Measurements from ENCODE around the gene CYP39A1. TPM values are rescaled to one million over a fixed set of nuclear protein-coding genes. Genes with fewer than 3 reads are reported as not detected.

The CYP39A1 gene
- total RNA-seq, 6 experiments from 2014 or later, result not detected

GRCh38 chr6:46590765-46591164 lies 61.9 kb downstream of the CYP39A1 start:
- peaks cover 27% of the 10 kb centered on the region for H3K9me3 Mint-ChIP-seq
- TF ChIP-seq, protein P1, sequence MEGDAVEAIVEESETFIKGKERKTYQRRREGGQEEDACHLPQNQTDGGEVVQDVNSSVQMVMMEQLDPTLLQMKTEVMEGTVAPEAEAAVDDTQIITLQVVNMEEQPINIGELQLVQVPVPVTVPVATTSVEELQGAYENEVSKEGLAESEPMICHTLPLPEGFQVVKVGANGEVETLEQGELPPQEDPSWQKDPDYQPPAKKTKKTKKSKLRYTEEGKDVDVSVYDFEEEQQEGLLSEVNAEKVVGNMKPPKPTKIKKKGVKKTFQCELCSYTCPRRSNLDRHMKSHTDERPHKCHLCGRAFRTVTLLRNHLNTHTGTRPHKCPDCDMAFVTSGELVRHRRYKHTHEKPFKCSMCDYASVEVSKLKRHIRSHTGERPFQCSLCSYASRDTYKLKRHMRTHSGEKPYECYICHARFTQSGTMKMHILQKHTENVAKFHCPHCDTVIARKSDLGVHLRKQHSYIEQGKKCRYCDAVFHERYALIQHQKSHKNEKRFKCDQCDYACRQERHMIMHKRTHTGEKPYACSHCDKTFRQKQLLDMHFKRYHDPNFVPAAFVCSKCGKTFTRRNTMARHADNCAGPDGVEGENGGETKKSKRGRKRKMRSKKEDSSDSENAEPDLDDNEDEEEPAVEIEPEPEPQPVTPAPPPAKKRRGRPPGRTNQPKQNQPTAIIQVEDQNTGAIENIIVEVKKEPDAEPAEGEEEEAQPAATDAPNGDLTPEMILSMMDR (IDR thresholded peaks at IDR 0.05), result no peak
- peaks cover 2% of the 10 kb centered on the region; the same call in 1 of the 2 replicates for H3K27me3 Mint-ChIP-seq (ENCODE audit: insufficient read depth)
- no peak for DNase-seq
- H3K4me3 Mint-ChIP-seq, result no peak overlapping the region
- no peaks in the 10 kb centered on the region for H3K4me1 Mint-ChIP-seq (ENCODE audit: low read depth)
- H3K36me3 Mint-ChIP-seq (ENCODE audit: low read depth), result no peaks in the 10 kb centered on the region
- no peak overlapping the region for H3K27ac Mint-ChIP-seq

DNA sequence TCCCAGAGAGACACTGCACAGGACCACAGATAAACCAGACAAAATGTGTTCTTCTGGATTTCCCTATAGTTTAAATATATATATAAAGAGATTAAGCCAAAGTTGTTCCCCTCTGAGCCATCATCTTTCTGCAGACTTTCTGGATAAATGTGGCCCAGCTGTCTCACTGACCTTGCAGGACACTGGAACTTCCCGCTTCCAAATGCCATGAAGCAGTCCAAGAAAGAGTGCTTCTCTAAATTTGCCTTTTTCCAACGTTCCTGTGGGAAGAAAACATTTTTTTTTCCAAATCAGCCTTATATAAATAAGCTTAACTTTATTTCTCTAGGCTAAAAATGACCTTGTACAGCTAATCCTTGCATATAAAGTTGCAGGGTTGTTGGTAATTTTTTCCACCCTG lies 65.7 kb downstream of the CYP39A1 start:
- Mint-ChIP-seq H3K27ac (no peak overlapping the region), H3K36me3 (ENCODE audit: low read depth) (no peaks in the 10 kb centered on the region), H3K4me3 (no peak overlapping the region), H3K9me3 (peaks cover 17% of the 10 kb centered on the region), H3K27me3 (ENCODE audit: insufficient read depth) (peaks cover 2% of the 10 kb centered on the region; the same call in 1 of the 2 replicates), H3K4me1 (ENCODE audit: low read depth) (no peaks in the 10 kb centered on the region)
- TF ChIP-seq, protein P1 (IDR thresholded peaks at IDR 0.05), result no peak
- DNase-seq, result no peak

- Mint-ChIP-seq H3K36me3 (ENCODE audit: low read depth) (no peaks in the 10 kb centered on the region), H3K27ac (no peak overlapping the region), H3K9me3 (peaks cover 14% of the 10 kb centered on the region), H3K27me3 (ENCODE audit: insufficient read depth) (peaks cover 2% of the 10 kb centered on the region; the same call in 1 of the 2 replicates), H3K4me3 (no peak overlapping the region), H3K4me1 (ENCODE audit: low read depth) (no peaks in the 10 kb centered on the region)
- DNase-seq, result no peak
- TF ChIP-seq, protein P1 (IDR thresholded peaks at IDR 0.05), result no peak
Measured at GRCh38 chr6:46584586-46584985, 68.0 kb downstream of the CYP39A1 start.

DNA sequence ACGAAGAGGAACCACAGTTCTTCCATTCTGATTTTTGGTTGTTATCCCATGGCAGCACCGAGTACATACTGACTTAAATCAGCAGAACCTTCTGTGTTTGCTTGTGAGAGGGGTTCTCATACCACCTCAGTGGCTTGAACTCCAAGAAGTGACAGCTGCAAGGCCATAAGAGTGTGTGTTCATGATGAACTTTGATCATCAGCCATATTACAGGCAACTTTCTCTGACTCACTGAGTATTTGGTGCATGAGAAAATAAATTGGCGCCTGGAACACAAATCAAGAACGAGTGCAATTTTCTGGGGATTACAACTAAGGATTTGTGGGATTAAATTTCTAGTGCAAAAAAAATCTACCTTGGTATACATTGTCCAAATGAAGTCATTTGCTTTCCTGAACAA lies 68.9 kb downstream of the CYP39A1 start:
- no peaks in the 10 kb centered on the region for H3K36me3 Mint-ChIP-seq (ENCODE audit: low read depth)
- H3K27ac Mint-ChIP-seq, result no peak overlapping the region
- TF ChIP-seq, protein P1 (IDR thresholded peaks at IDR 0.05), result no peak
- no peak for DNase-seq
- peaks cover 10% of the 10 kb centered on the region for H3K9me3 Mint-ChIP-seq
- H3K27me3 Mint-ChIP-seq (ENCODE audit: insufficient read depth), result no peaks in the 10 kb centered on the region
- no peaks in the 10 kb centered on the region for H3K4me1 Mint-ChIP-seq (ENCODE audit: low read depth)
- H3K4me3 Mint-ChIP-seq, result no peak overlapping the region

DNA sequence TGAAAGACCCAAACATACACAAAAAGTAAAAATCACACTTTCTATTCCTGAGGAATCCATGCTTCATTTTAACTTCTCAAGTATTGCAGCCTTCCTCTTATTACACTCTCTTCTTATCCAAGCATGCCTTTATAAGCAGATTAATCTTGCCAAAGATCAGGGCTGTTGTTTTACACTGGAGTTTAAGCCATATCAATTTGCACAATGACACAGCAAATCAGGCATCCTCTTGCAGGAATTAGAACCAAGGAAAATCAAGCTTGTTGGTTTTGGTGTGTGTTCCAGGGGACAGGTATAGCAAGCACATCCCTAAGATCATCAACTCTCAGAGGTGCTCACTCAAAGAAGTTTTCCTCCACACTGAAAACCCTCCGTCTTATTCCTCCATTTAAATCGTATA lies 69.5 kb downstream of the CYP39A1 start:
- DNase-seq, result no peak
- TF ChIP-seq, protein P1 (IDR thresholded peaks at IDR 0.05), result no peak
- Mint-ChIP-seq H3K27ac (no peak overlapping the region), H3K9me3 (peaks cover 17% of the 10 kb centered on the region), H3K4me1 (ENCODE audit: low read depth) (no peaks in the 10 kb centered on the region), H3K27me3 (ENCODE audit: insufficient read depth) (no peaks in the 10 kb centered on the region), H3K4me3 (no peak overlapping the region), H3K36me3 (ENCODE audit: low read depth) (no peaks in the 10 kb centered on the region)

All from HFFc6 (cell line).